OCI-LY1 (cell line): ENCODE measurements around the gene FAM227A.
"Not testable (repeated sequence)": the region's sequence is repeated elsewhere in the genome, so short reads cannot be mapped to it uniquely, and the experiment has no call there.

Experiments used
- H2AFZ ChIP-seq: fragments of 200-600 bp; sonication (generic), shearing (Covaris generic); 2 replicates; pipeline ENCODE4 v1.6.0; 2014; ENCODE audit warnings: antibody characterized with exemption, mild to moderate bottlenecking, low read length
- H3F3A ChIP-seq: fragments of 200-600 bp; sonication (generic), shearing (Covaris generic); 2 replicates; pipeline ENCODE4 v1.6.0; 2014; ENCODE audit warnings: mild to moderate bottlenecking, antibody characterized with exemption, low read length, moderate library complexity; ENCODE audit not compliant: insufficient read depth
- H3K27ac ChIP-seq: fragments of 200-600 bp; sonication (generic); 2 replicates; pipeline ENCODE4 v1.5.1; 2014; ENCODE audit warnings: low read length, mixed run types, mild to moderate bottlenecking, low read depth; ENCODE audit not compliant: poor library complexity, severe bottlenecking
- H3K27me3 ChIP-seq: fragments of 200-600 bp; sonication (generic); 2 replicates; pipeline ENCODE4 v1.6.0; 2014; ENCODE audit warnings: antibody characterized with exemption, mild to moderate bottlenecking, low read length, moderate library complexity; ENCODE audit not compliant: insufficient read depth
- H3K36me3 ChIP-seq: fragments of 200-600 bp; sonication (generic); 2 replicates; pipeline ENCODE4 v1.6.1; 2014; ENCODE audit warnings: mild to moderate bottlenecking, antibody characterized with exemption, low read length, moderate library complexity, mixed read lengths; ENCODE audit not compliant: insufficient read depth
- H3K4me1 ChIP-seq: fragments of 200-600 bp; sonication (generic); 2 replicates; pipeline ENCODE4 v1.5.1; 2014; ENCODE audit warnings: mild to moderate bottlenecking, low read length, moderate library complexity; ENCODE audit not compliant: insufficient read depth, severe bottlenecking
- H3K4me2 ChIP-seq: fragments of 200-600 bp; sonication (generic), shearing (Covaris generic); 2 replicates; pipeline ENCODE4 v1.6.1; 2014; ENCODE audit warnings: low read length
- H3K4me3 ChIP-seq: fragments of 200-600 bp; sonication (generic); 2 replicates; pipeline ENCODE4 v1.5.1; 2014; ENCODE audit warnings: low read length, low read depth, mild to moderate bottlenecking, mixed read lengths; ENCODE audit not compliant: poor library complexity, severe bottlenecking
- H3K79me2 ChIP-seq: fragments of 200-600 bp; shearing (Covaris generic); 2 replicates; pipeline ENCODE4 v1.6.1; 2016; ENCODE audit warnings: mixed run types, low read length, mixed read lengths; ENCODE audit not compliant: insufficient read depth
- H3K9ac ChIP-seq: fragments of 200-600 bp; sonication (generic), shearing (Covaris generic); 2 replicates; pipeline ENCODE4 v1.6.1; 2014; ENCODE audit warnings: mild to moderate bottlenecking, low read length, mixed read lengths
- H3K9me2 ChIP-seq: fragments of 200-600 bp; sonication (generic), shearing (Covaris generic); 2 replicates; pipeline ENCODE4 v1.6.1; 2014; ENCODE audit warnings: low read depth, mild to moderate bottlenecking, low read length, mixed read lengths
- H3K9me3 ChIP-seq: fragments of 200-600 bp; shearing (Covaris generic); 2 replicates; pipeline ENCODE4 v1.6.1; 2014; ENCODE audit warnings: low read length, mixed read lengths
- H4K20me1 ChIP-seq: fragments of 200-600 bp; sonication (generic), shearing (Covaris generic); 2 replicates; pipeline ENCODE4 v1.6.0; 2016; ENCODE audit warnings: mild to moderate bottlenecking, low read length; ENCODE audit not compliant: insufficient read depth
- CTCF ChIP-seq: fragments of 200-600 bp; sonication (generic), shearing (Covaris generic); IDR thresholded peaks from 2 replicates; pipeline ENCODE4 v1.5.1; 2017; ENCODE audit warnings: mild to moderate bottlenecking, antibody characterized with exemption, low read length, moderate library complexity, mixed read lengths
- EZH2 ChIP-seq: fragments of 200-600 bp; sonication (generic), shearing (Covaris generic); IDR thresholded peaks from 2 replicates; pipeline ENCODE4 v1.8.0; 2017; ENCODE audit warnings: borderline replicate concordance, mixed run types, mild to moderate bottlenecking, antibody characterized with exemption, low read length, moderate library complexity, mixed read lengths

Gene FAM227A

GRCh38 chr22:38652859-38653258, 3.3 kb downstream of the FAM227A start:
- H3K27ac ChIP-seq: no peak overlapping the region
- H3K4me2 ChIP-seq: no peak overlapping the region
- H3F3A ChIP-seq: no peaks in the 10 kb centered on the region
- no peaks in the 10 kb centered on the region for H4K20me1 ChIP-seq
- H3K4me1 ChIP-seq: peaks cover 19% of the 10 kb centered on the region
- no peak overlapping the region for H2AFZ ChIP-seq
- H3K79me2 ChIP-seq: 0 out of 2 replicates have a peak, but pooled peaks cover 7% of the 10 kb centered on the region
- H3K9me3 ChIP-seq: no peaks in the 10 kb centered on the region
- H3K36me3 ChIP-seq: no peaks in the 10 kb centered on the region
- no peak overlapping the region for H3K9ac ChIP-seq
- no peak for TF ChIP-seq CTCF
- TF ChIP-seq EZH2: no peak
- no peak overlapping the region for H3K4me3 ChIP-seq
- H3K27me3 ChIP-seq: no peaks in the 10 kb centered on the region
- H3K9me2 ChIP-seq: no peaks in the 10 kb centered on the region

DNA sequence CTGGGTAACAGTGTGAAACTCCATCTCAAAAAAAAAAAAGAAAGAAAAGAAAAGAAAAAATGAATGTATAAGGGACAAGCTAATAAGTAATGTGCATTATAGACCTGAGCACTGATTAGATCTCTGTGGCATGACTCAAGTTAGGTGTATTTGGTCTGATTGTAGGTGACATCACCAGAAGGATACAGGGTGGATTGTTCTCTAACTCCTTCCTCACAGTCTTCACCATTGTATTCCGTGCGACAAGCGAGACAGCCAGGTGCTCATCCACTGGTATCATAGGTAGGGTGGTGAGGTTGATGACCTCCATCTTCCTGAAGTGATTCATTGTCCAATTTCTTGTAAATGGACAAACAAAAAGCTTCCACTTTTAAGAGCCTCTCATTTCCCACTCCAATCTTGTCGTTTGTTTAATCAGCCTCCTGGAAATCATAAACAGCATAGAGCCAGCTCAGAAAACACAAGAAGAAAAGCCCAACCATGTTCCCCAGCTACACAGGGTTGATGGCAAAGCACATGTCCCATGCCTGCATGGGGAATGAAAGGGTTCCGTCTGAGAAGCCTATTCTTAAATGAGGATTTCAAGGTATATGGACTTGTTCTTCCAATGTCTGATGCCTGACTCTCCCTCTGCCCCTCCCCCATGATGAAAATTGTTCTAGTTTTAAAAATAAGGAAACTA, 6.2 kb downstream of the FAM227A start:
- H3K79me2 ChIP-seq: no peaks in the 10 kb centered on the region
- H2AFZ ChIP-seq: no peak overlapping the region
- H3K36me3 ChIP-seq: no peaks in the 10 kb centered on the region
- H3K9me2 ChIP-seq: no peaks in the 10 kb centered on the region
- H3K27ac ChIP-seq: no peak overlapping the region
- no peak overlapping the region for H3K9ac ChIP-seq
- no peaks in the 10 kb centered on the region for H4K20me1 ChIP-seq
- H3F3A ChIP-seq: no peaks in the 10 kb centered on the region
- no peak for TF ChIP-seq CTCF
- TF ChIP-seq EZH2: no peak
- peaks cover 4% of the 10 kb centered on the region for H3K4me1 ChIP-seq
- H3K9me3 ChIP-seq: no peaks in the 10 kb centered on the region
- H3K4me2 ChIP-seq: no peak overlapping the region
- no peaks in the 10 kb centered on the region for H3K27me3 ChIP-seq
- no peak overlapping the region for H3K4me3 ChIP-seq

GRCh38 chr22:38645430-38645829, 10.8 kb downstream of the FAM227A start:
- H3K9ac ChIP-seq: no peak overlapping the region
- H3K9me3 ChIP-seq: no peaks in the 10 kb centered on the region
- no peaks in the 10 kb centered on the region for H3K79me2 ChIP-seq
- no peak overlapping the region for H3K4me2 ChIP-seq
- no peak overlapping the region for H2AFZ ChIP-seq
- H3K9me2 ChIP-seq: no peaks in the 10 kb centered on the region
- H4K20me1 ChIP-seq: no peaks in the 10 kb centered on the region
- no peaks in the 10 kb centered on the region for H3F3A ChIP-seq
- H3K27me3 ChIP-seq: no peaks in the 10 kb centered on the region
- H3K36me3 ChIP-seq: peaks cover 9% of the 10 kb centered on the region; the same call in 1 of the 2 replicates
- no peak overlapping the region for H3K4me3 ChIP-seq
- H3K4me1 ChIP-seq: no peaks in the 10 kb centered on the region
- no peak for TF ChIP-seq CTCF
- TF ChIP-seq EZH2: no peak
- H3K27ac ChIP-seq: no peak overlapping the region

- H3K9me2 ChIP-seq, H3K4me3 ChIP-seq, H3K27ac ChIP-seq, H3F3A ChIP-seq, H3K27me3 ChIP-seq, H3K9ac ChIP-seq, H3K79me2 ChIP-seq, H3K4me1 ChIP-seq, H3K4me2 ChIP-seq, H2AFZ ChIP-seq, H4K20me1 ChIP-seq, H3K9me3 ChIP-seq: not testable (repeated sequence)
- H3K36me3 ChIP-seq: peaks cover 10% of the 10 kb centered on the region; the same call in 1 of the 2 replicates
These were observed 11.9 kb downstream of the FAM227A start for GRCh38 chr22:38644245-38644644.
